Ovary (tissue), 3 donors: ENCODE measurements around the gene FBXL12.

Experiments used
- CTCF ChIP-seq, 3 donors: fragments of 450-650 bp in 2 of 3; fragments of 200-600 bp in 1 of 3; IDR thresholded peaks; one replicate each; pipeline versions ENCODE4 v1.5.1 to v1.8.0; 2016 to 2022; ENCODE audit warnings: antibody characterized with exemption in 3 of 3, mild to moderate bottlenecking in 1 of 3
- EP300 ChIP-seq: sonication (generic); formaldehyde crosslinking; IDR thresholded peaks from one replicate; pipeline ENCODE4 v1.6.1; 2017; ENCODE audit warnings: antibody characterized with exemption
- POLR2A ChIP-seq: fragments of 450-650 bp; IDR thresholded peaks from one replicate; pipeline ENCODE4 v1.6.1; 2017; ENCODE audit warnings: antibody characterized with exemption, mild to moderate bottlenecking, moderate library complexity
- donor health status: DM: no; HTN: no; CAD: no.

GRCh38 chr19:9834726-9835506 is 16.0 kb upstream of the FBXL12 start, which contains the start of gene PIN1:
- peak; percentile 69 to 85 (median 74) for TF ChIP-seq CTCF (IDR thresholded peaks at IDR 0.05)
- TF ChIP-seq POLR2A: no peak
- no peak for TF ChIP-seq EP300
